Measurements from ENCODE around the gene UTP25. TPM values are rescaled to one million over a fixed set of nuclear protein-coding genes. Genes with fewer than 3 reads are reported as not detected.
"Not testable (repeated sequence)": the region's sequence is repeated elsewhere in the genome, so short reads cannot be mapped to it uniquely, and the experiment has no call there.

Gene UTP25
- total RNA-seq, 1 donor from 2014 or later: 6.8 TPM

GRCh38 chr1:209896346-209896745, 68.6 kb downstream of the UTP25 start:
- no peak for DNase-seq

GRCh38 chr1:209898271-209898670, 70.5 kb downstream of the UTP25 start:
- not testable (repeated sequence) for DNase-seq

- DNase-seq: not testable (repeated sequence)
Observed at GRCh38 chr1:209898851-209899250, 71.1 kb downstream of the UTP25 start.

GRCh38 chr1:209899948-209900347, 72.2 kb downstream of the UTP25 start:
- DNase-seq: no peak

GRCh38 chr1:209900734-209901133, 73.0 kb downstream of the UTP25 start:
- no peak for DNase-seq

GRCh38 chr1:209901211-209901610, 73.4 kb downstream of the UTP25 start:
- DNase-seq: no peak

- not testable (repeated sequence) for DNase-seq
Observed at GRCh38 chr1:209904774-209905173, 77.0 kb downstream of the UTP25 start.

Other genes with a start within 250 kb of the UTP25 start
- not detected for gene CAMK1G, start 244.3 kb upstream of the UTP25 start, total RNA-seq
- 22.7 TPM for gene LAMB3, start 175.5 kb upstream of the UTP25 start, total RNA-seq
- 162 TPM for gene G0S2, start 152.6 kb upstream of the UTP25 start, total RNA-seq
- gene HSD11B1, start 123.1 kb upstream of the UTP25 start, total RNA-seq: 1.6 TPM
- 2.1 TPM for gene TRAF3IP3, start 71.9 kb upstream of the UTP25 start, total RNA-seq
- 5.9 TPM for gene C1orf74, start 43.4 kb upstream of the UTP25 start, total RNA-seq
- gene IRF6, start 21.8 kb upstream of the UTP25 start, total RNA-seq: 77.9 TPM
- 1.2 TPM for gene SYT14, start 110.2 kb downstream of the UTP25 start, total RNA-seq